ENCODE data around the gene LRRC18. TPM values are rescaled to one million over a fixed set of nuclear protein-coding genes. Genes with fewer than 3 reads are reported as not detected.

Gene LRRC18
- total and polyA plus RNA-seq, 7 donors, result 0.15 TPM; not detected in 6

DNA sequence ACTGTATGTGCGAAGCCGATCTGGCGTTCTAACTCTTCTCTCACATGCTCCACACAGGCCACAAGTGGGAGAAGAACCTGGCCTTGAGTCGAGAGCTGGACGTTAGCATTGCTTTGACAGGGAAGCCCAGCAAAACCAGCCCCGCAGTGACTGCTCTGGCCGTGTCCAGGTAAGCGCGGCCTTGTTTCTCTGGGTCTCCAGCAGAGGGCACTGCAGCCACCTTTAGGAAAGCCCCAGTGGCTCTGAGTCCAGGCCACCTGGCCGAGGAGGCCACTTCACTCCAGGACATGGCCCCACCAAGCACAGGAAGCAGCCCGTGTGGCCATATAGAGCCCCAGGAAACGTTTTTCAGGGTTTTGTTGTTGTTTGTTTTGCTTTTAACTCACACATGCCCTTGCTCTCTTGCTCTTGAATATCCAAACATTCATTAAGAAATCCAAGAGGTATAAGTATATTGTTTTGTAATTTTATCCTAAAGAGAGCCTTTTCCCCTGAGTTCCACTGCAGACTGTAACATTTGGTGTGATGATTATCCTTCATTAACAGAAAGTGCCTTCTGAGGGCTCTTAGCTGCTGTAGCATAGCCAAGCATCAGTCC lies 41.8 kb upstream of the LRRC18 start:
- intact Hi-C loops (cut with DNase I), result loop anchor here (5.0 to 10.0 kb wide), 2 partner anchors 181 to 533 kb away; no protein-coding TSS in a partner anchor
- Histone ChIP-seq H3K4me3 (no peak overlapping the region), H3K36me3 (no peaks in the 10 kb centered on the region), H3K27ac (no peak overlapping the region), H3K27me3 (no peaks in the 10 kb centered on the region), H3K4me1 (peaks cover 0 to 5% (median 2%) of the 10 kb centered on the region in 4 donors), H3K9me3 (no peaks in the 10 kb centered on the region)
- DNase-seq, result no peak
- WGBS, 2 donors, result 27 to 52% methylated on average over 12 of the region's 12 CpGs
- TF ChIP-seq CTCF (IDR thresholded peaks at IDR 0.05), result peak; percentile 22 to 85 (median 65)
- TF ChIP-seq POLR2A (IDR thresholded peaks at IDR 0.05), result no peak
- no peak for TF ChIP-seq POLR2AphosphoS5 (IDR thresholded peaks at IDR 0.05)
- no peak for TF ChIP-seq EP300 (IDR thresholded peaks at IDR 0.05)

DNA sequence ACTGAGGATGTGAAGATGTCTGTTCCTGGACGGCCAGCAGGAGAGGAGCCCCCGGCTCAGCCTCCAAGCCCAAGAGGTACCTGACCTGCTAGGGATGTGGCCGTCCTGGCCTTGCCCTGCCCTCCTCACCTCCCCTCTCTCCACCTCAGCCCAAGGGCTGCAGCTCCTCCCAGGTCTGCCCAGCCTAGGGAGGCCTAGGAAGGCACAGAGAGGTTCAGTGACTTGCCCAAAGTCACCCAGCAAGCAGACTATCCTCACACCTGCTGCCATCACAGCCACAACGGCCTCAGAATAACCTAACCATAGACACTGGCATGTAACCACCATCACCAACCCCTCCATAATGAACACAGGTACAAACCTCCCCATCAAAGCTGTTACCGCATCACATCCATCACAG lies 38.7 kb upstream of the LRRC18 start:
- Histone ChIP-seq H3K4me3 (no peak overlapping the region), H3K27ac (no peak overlapping the region), H3K36me3 (no peaks in the 10 kb centered on the region), H3K9me3 (no peaks in the 10 kb centered on the region), H3K27me3 (no peaks in the 10 kb centered on the region), H3K4me1 (peaks cover 0 to 5% (median 2%) of the 10 kb centered on the region in 4 donors)
- no peak for TF ChIP-seq POLR2A (IDR thresholded peaks at IDR 0.05)
- DNase-seq, result no peak
- WGBS, 2 donors, result 79 to 88% methylated on average over 5 of the region's 5 CpGs
- intact Hi-C loops (cut with DNase I), result no loop called here

- Histone ChIP-seq H3K27me3 (no peaks in the 10 kb centered on the region), H3K27ac (no peak overlapping the region), H3K36me3 (no peaks in the 10 kb centered on the region), H3K4me3 (no peak overlapping the region), H3K4me1 (peaks cover 0 to 1% (median 0%) of the 10 kb centered on the region in 4 donors), H3K9me3 (no peaks in the 10 kb centered on the region)
- DNase-seq, result no peak
- intact Hi-C loops (cut with DNase I), result no loop called here
- TF ChIP-seq POLR2AphosphoS5 (IDR thresholded peaks at IDR 0.05), result no peak
Measured at GRCh38 chr10:48976196-48976595, 36.6 kb upstream of the LRRC18 start.

DNA sequence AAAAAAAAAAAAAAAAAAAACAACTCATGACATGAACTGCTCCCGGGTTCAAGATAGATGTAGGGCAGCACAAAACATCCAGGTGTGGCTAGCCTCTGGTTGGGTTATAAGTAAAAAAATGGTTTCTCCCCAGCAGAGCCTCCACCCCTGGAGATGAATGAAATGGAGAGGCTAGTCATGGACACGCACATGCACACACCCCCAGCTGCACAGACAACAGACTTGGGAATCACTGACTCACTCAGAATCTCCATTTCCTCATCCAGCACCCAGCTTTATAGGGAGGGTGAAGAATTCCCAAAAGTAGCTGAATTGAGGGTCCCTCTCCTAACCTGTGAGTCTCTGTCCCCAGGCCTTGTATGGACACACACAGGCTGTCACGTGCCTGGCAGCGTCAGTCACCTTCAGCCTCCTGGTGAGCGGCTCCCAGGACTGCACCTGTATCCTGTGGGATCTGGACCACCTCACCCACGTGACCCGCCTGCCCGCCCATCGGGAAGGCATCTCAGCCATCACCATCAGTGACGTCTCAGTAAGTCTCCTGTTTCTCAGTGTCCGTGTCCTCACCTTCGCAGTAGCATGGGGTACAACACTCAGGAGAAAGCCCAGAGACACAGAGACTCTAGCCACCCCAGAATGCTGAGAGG lies 35.0 kb upstream of the LRRC18 start:
- intact Hi-C loops (cut with DNase I), result no loop called here
- H3K27ac ChIP-seq, result no peak overlapping the region
- no peak overlapping the region for H3K4me3 ChIP-seq
- no peaks in the 10 kb centered on the region for H3K36me3 ChIP-seq
- TF ChIP-seq POLR2A (IDR thresholded peaks at IDR 0.05) (no peak), POLR2AphosphoS5 (IDR thresholded peaks at IDR 0.05) (no peak), CTCF (IDR thresholded peaks at IDR 0.05) (no peak), EP300 (IDR thresholded peaks at IDR 0.05) (no peak)
- no peaks in the 10 kb centered on the region for H3K4me1 ChIP-seq
- H3K9me3 ChIP-seq, result no peaks in the 10 kb centered on the region
- WGBS, 2 donors, result 90 to 95% methylated on average over 12 of the region's 12 CpGs
- no peak for DNase-seq
- H3K27me3 ChIP-seq, result no peaks in the 10 kb centered on the region

- Histone ChIP-seq H3K27me3 (no peaks in the 10 kb centered on the region), H3K36me3 (no peaks in the 10 kb centered on the region), H3K4me3 (no peak overlapping the region), H3K27ac (no peak overlapping the region), H3K4me1 (no peaks in the 10 kb centered on the region), H3K9me3 (no peaks in the 10 kb centered on the region)
- no peak for DNase-seq
- WGBS, 2 donors, result 87 to 88% methylated on average over 5 of the region's 5 CpGs
- intact Hi-C loops (cut with DNase I), result no loop called here
- TF ChIP-seq POLR2A (IDR thresholded peaks at IDR 0.05), result no peak
Measured at GRCh38 chr10:48973065-48973464, 33.4 kb upstream of the LRRC18 start.

DNA sequence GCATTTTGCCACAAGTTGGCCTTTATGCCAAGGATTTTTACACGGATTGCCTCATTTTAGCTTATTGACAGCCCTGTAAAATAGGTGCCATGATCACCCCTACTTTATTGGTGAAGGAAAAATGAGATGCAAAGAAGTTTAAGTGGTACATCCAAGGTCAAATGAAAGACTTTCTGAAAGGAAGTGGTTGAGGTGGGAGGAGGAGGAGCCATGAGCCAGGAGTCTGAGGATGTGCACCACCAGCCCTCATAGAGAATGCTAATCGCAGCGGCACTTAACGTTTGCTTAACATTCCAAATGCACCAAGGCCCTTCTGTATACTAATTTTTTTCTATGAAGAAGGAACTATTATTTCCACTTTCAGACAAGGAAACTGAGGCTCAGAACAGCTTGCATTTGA lies 31.0 kb upstream of the LRRC18 start:
- intact Hi-C loops (cut with DNase I), result no loop called here

More for the DNA sequence above, 31.0 kb upstream of the LRRC18 start:
- no peak for TF ChIP-seq POLR2A (IDR thresholded peaks at IDR 0.05)
- TF ChIP-seq POLR2AphosphoS5 (IDR thresholded peaks at IDR 0.05), result no peak
- TF ChIP-seq EP300 (IDR thresholded peaks at IDR 0.05), result no peak
- TF ChIP-seq CTCF (IDR thresholded peaks at IDR 0.05), result no peak
- no peaks in the 10 kb centered on the region for H3K9me3 ChIP-seq
- no peak for DNase-seq
- no peak overlapping the region for H3K27ac ChIP-seq
- H3K27me3 ChIP-seq, result no peaks in the 10 kb centered on the region
- 82 to 87% methylated on average over 4 of the region's 4 CpGs for WGBS, 2 donors
- H3K4me3 ChIP-seq, result no peak overlapping the region
- no peaks in the 10 kb centered on the region for H3K4me1 ChIP-seq
- no peaks in the 10 kb centered on the region for H3K36me3 ChIP-seq

All from sigmoid colon (tissue), 7 donors.